ENCODE data around the gene ITGB5. TPM values are rescaled to one million over a fixed set of nuclear protein-coding genes. Genes with fewer than 3 reads are reported as not detected.

The ITGB5 gene
- total and polyA plus RNA-seq, 2 donors (not counting 3 experiments of a cell fraction or from before 2014, with no cell fraction given), result 144 to 170 TPM

DNA sequence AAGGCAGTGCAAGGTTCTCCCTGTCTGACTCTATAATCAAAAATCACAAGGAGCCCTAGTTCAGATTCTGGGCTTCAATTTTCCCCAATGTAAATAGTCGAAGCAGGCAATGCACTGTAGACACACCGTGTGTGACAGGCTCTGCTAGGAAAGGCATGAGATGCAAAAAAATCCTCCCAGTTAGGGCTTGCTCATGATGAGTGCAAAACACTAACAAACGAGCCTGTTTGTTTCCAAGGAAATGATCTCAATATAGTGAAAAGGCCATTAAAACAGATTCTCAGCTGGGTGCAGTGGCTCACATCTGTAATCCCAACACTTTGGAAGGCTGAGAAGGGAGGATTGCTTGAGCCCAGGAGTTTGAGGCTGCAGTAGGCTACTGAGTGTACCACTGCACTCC lies 101.2 kb downstream of the ITGB5 start:
- Histone ChIP-seq H3K9ac (replicated peaks; ENCODE audit: extremely low read depth, insufficient read depth, low read length) (no peak overlapping the region), H3K79me2 (ENCODE audit: control insufficient read depth, insufficient read depth, low read length) (no peaks in the 10 kb centered on the region), H3K4me1 (ENCODE audit: control insufficient read depth, extremely low read depth, insufficient read depth, low read length) (peaks cover 7% of the 10 kb centered on the region), H3K9me3 (replicated peaks; ENCODE audit: control insufficient read depth, insufficient read depth, low read length) (no peaks in the 10 kb centered on the region), H4K20me1 (replicated peaks; ENCODE audit: control insufficient read depth, extremely low read depth, insufficient read depth, low read length) (no peaks in the 10 kb centered on the region), H3K27ac (ENCODE audit: insufficient read depth, low read depth, low read length) (no peak overlapping the region), H3K4me2 (ENCODE audit: insufficient read depth, low read length) (no peak overlapping the region), H3K36me3 (ENCODE audit: control insufficient read depth in 2 of 2, extremely low read depth in 1 of 2, insufficient read depth in 2 of 2, low read length in 2 of 2) (no peaks in the 10 kb centered on the region), H3K27me3 (ENCODE audit: control insufficient read depth in 2 of 2, insufficient read depth in 2 of 2, low read length in 2 of 2) (no peaks in the 10 kb centered on the region), H3K4me3 (replicated peaks in 1 of 3; ENCODE audit: insufficient read depth in 1 of 3, low read depth in 1 of 3, low read length in 3 of 3) (no peak overlapping the region), H2AFZ (ENCODE audit: low read depth, low read length) (no peak overlapping the region), H3K9me1 (replicated peaks; ENCODE audit: control insufficient read depth, extremely low read depth, insufficient read depth, low read length) (no peaks in the 10 kb centered on the region)
- TF ChIP-seq, protein P1, sequence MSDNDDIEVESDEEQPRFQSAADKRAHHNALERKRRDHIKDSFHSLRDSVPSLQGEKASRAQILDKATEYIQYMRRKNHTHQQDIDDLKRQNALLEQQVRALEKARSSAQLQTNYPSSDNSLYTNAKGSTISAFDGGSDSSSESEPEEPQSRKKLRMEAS (IDR thresholded peaks at IDR 0.05; ENCODE audit: insufficient read depth, insufficient read length), result no peak
- TF ChIP-seq FOS (IDR thresholded peaks at IDR 0.05; ENCODE audit: borderline replicate concordance, insufficient read depth, low read length) (no peak), POLR2A (IDR thresholded peaks at IDR 0.05; ENCODE audit: low read depth, low read length) (no peak), POLR2AphosphoS5 (IDR thresholded peaks at IDR 0.05; ENCODE audit: insufficient read depth, low read depth, low read length) (no peak), JUN (IDR thresholded peaks at IDR 0.05; ENCODE audit: borderline replicate concordance, insufficient read depth, insufficient read length, low read depth) (no peak), EZH2 (IDR thresholded peaks at IDR 0.05; ENCODE audit: borderline replicate concordance, low read depth, low read length, severe bottlenecking) (no peak), GATA2 (IDR thresholded peaks at IDR 0.05; ENCODE audit: insufficient read depth, insufficient read length, low read depth, low read length) (no peak), MYC (IDR thresholded peaks at IDR 0.05; ENCODE audit: low read depth, low read length) (no peak)
- TF ChIP-seq, protein P2, sequence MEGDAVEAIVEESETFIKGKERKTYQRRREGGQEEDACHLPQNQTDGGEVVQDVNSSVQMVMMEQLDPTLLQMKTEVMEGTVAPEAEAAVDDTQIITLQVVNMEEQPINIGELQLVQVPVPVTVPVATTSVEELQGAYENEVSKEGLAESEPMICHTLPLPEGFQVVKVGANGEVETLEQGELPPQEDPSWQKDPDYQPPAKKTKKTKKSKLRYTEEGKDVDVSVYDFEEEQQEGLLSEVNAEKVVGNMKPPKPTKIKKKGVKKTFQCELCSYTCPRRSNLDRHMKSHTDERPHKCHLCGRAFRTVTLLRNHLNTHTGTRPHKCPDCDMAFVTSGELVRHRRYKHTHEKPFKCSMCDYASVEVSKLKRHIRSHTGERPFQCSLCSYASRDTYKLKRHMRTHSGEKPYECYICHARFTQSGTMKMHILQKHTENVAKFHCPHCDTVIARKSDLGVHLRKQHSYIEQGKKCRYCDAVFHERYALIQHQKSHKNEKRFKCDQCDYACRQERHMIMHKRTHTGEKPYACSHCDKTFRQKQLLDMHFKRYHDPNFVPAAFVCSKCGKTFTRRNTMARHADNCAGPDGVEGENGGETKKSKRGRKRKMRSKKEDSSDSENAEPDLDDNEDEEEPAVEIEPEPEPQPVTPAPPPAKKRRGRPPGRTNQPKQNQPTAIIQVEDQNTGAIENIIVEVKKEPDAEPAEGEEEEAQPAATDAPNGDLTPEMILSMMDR (IDR thresholded peaks at IDR 0.05; ENCODE audit: extremely low read depth in 1 of 2, insufficient read depth in 1 of 2, low read depth in 1 of 2, low read length in 2 of 2), result no peak
- FAIRE-seq, result peak; percentile 37
- no TSS peak for BruUV-seq (replicated peaks)
- POLR2A ChIA-PET, result no interaction called here
- CTCF ChIA-PET, result interaction anchor here (0.5 to 6.9 kb wide), 43 partner anchors 8 to 549 kb away, joined by 3 to 289 read pairs (median 5); partner anchors contain the start of gene ITGB5
- intact Hi-C loops (cut with micrococcal nuclease) (loop anchor here (1.0 to 5.0 kb wide), 4 partner anchors 25 to 115 kb away; partner anchors contain the start of gene ITGB5), dilution Hi-C loops (cut with MboI; ENCODE audit: extremely low pct_ligation_motif_present, low sequenced_read_pairs) (no loop called here)
- DNase-seq (ENCODE audit: low read depth, low spot score), result no peak

Measured in endothelial cell of umbilical vein (primary cell).